Suprapubic skin (tissue), 4 donors: Measurements from ENCODE around the gene ABCF2. TPM values are rescaled to one million over a fixed set of nuclear protein-coding genes. Genes with fewer than 3 reads are reported as not detected.

ENCODE experiments used
- DNase-seq, 2 donors: peaks; one replicate each; pipeline ENCODE4 v3.0.0-alpha.2; 2019; ENCODE audit warnings: low spot score in 2 of 2
- H3K27ac ChIP-seq: fragments of 200-600 bp; sonication (generic); one replicate; pipeline ENCODE4 v1.5.1; 2019
- H3K27me3 ChIP-seq: fragments of 200-600 bp; sonication (generic); one replicate; pipeline ENCODE4 v1.5.1; 2019
- H3K36me3 ChIP-seq: fragments of 200-600 bp; sonication (generic); one replicate; pipeline ENCODE4 v1.5.1; 2019
- H3K4me1 ChIP-seq: fragments of 200-600 bp; sonication (generic); one replicate; pipeline ENCODE4 v1.5.1; 2019
- H3K4me3 ChIP-seq: fragments of 200-600 bp; sonication (generic); one replicate; pipeline ENCODE4 v1.5.1; 2019; ENCODE audit warnings: mild to moderate bottlenecking
- H3K9me3 ChIP-seq: fragments of 200-600 bp; sonication (generic); one replicate; pipeline ENCODE4 v1.5.1; 2019
- EP300 ChIP-seq: sonication (generic); formaldehyde crosslinking; IDR thresholded peaks from one replicate; pipeline ENCODE4 v1.6.1; 2017; ENCODE audit warnings: antibody characterized with exemption
- POLR2A ChIP-seq, 2 donors: fragments of 450-650 bp; IDR thresholded peaks; one replicate each; pipeline ENCODE4 v1.6.1; 2017; ENCODE audit warnings: antibody characterized with exemption in 2 of 2, mild to moderate bottlenecking in 2 of 2, moderate library complexity in 2 of 2
- POLR2AphosphoS5 ChIP-seq, 3 donors: sonication (generic); formaldehyde crosslinking; IDR thresholded peaks; one replicate each; pipeline ENCODE4 v1.6.1; 2017; ENCODE audit warnings: antibody characterized with exemption in 3 of 3
- WGBS: methylation state at CpG from one replicate; pipeline ENCODE4 v1.1.5; 2018; 5-methylcytosine and 5-hydroxymethylcytosine counted together
- total RNA-seq, 4 donors: library from RNA; depleted of rRNA; stranded (reverse); fragments of >200 nt; gene quantifications; one replicate each; pipeline ENCODE4 v1.1.0, GENCODE V29; 2016
- TF ChIP-seq, protein P1 (sequence below), 2 donors: fragments of 200-600 bp in 1 of 2; fragments of 450-650 bp in 1 of 2; sonication (generic) in 1 of 2; IDR thresholded peaks; one replicate each; pipeline ENCODE4 v1.5.1; 2016 to 2019; ENCODE audit warnings: antibody characterized with exemption in 2 of 2, mild to moderate bottlenecking in 1 of 2, moderate library complexity in 1 of 2

The ABCF2 gene
- total RNA-seq, 4 donors from 2014 or later = 25.3 to 96.5 (median 40.1) TPM

DNA sequence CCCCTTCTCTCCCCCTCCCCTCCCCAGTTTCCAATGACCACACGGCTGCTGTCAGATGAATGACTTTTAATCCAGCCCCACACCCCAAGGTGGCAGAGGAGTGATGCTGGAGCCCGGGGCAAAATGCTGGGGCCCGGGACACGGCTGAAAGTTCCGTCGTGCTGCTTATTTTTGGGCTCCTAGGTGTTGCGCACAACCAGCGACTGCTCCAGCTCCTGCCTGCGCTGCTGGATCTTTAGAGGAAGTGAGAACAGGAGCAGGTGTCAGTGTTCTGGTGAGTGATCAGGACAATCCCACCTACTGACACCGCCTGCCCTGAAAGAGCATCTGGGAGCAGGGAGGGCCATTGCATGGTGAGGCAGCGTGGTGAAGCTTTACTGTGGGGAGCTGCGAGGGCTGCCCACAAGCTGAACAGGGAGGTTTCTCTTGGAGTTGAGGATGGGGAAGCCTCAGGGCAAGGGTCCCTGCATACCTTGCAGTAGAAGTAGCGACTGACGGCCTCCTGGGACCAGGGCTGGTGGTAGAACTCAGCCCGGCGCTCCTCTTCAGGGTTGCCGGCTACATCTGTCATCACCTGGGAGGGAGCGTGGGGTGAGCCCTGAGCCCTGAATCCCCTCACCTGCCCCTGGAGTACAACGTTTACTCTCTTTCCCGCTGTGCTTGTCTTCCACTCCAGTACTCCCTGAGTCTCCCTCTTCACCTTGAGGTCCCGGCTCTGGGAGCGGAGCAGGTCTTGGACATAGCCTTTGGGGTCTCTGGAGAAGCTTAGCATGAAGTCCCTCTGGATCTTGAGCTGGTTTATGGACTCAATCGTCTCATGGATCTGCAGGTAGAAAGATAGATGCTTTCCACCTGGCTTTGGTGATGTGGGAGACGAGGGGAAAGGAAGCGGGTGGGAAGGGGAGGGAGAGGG lies 12.2 kb upstream of the ABCF2 start:
- TF ChIP-seq POLR2AphosphoS5 (IDR thresholded peaks at IDR 0.05) = no peak
- TF ChIP-seq EP300 = no peak
- TF ChIP-seq, protein P1, sequence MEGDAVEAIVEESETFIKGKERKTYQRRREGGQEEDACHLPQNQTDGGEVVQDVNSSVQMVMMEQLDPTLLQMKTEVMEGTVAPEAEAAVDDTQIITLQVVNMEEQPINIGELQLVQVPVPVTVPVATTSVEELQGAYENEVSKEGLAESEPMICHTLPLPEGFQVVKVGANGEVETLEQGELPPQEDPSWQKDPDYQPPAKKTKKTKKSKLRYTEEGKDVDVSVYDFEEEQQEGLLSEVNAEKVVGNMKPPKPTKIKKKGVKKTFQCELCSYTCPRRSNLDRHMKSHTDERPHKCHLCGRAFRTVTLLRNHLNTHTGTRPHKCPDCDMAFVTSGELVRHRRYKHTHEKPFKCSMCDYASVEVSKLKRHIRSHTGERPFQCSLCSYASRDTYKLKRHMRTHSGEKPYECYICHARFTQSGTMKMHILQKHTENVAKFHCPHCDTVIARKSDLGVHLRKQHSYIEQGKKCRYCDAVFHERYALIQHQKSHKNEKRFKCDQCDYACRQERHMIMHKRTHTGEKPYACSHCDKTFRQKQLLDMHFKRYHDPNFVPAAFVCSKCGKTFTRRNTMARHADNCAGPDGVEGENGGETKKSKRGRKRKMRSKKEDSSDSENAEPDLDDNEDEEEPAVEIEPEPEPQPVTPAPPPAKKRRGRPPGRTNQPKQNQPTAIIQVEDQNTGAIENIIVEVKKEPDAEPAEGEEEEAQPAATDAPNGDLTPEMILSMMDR (IDR thresholded peaks at IDR 0.05) = no peak
- no peak for TF ChIP-seq POLR2A (IDR thresholded peaks at IDR 0.05)
- 87% methylated on average over 25 of the region's 25 CpGs for WGBS

DNA sequence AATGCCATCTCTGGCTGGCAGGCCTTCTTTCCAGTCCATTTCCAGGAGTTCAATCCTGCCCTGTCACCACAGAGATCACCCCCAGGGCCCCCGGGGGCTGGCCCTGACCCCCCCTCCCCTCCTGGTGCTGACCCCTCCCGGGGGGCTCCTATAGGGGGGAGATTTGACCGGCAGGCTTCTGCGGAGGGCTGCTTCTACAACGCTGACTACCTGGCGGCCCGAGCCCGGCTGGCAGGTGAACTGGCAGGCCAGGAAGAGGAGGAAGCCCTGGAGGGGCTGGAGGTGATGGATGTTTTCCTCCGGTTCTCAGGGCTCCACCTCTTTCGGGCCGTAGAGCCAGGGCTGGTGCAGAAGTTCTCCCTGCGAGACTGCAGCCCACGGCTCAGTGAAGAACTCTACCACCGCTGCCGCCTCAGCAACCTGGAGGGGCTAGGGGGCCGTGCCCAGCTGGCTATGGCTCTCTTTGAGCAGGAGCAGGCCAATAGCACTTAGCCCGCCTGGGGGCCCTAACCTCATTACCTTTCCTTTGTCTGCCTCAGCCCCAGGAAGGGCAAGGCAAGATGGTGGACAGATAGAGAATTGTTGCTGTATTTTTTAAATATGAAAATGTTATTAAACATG lies 11.3 kb upstream of the ABCF2 start:
- 64% methylated on average over 10 of the region's 17 CpGs for WGBS
- Histone ChIP-seq H3K4me1 (peaks cover 20% of the 10 kb centered on the region), H3K27ac (no peak overlapping the region), H3K4me3 (no peak overlapping the region), H3K27me3 (no peaks in the 10 kb centered on the region), H3K36me3 (peaks cover 53% of the 10 kb centered on the region), H3K9me3 (no peaks in the 10 kb centered on the region)
- DNase-seq = no peak
- TF ChIP-seq POLR2AphosphoS5 (IDR thresholded peaks at IDR 0.05) = no peak
- TF ChIP-seq, protein P1 (IDR thresholded peaks at IDR 0.05) = no peak

More for the DNA sequence above, 12.2 kb upstream of the ABCF2 start:
- Histone ChIP-seq H3K9me3 (no peaks in the 10 kb centered on the region), H3K27ac (no peak overlapping the region), H3K4me1 (peaks cover 11% of the 10 kb centered on the region), H3K27me3 (no peaks in the 10 kb centered on the region), H3K36me3 (peaks cover 53% of the 10 kb centered on the region), H3K4me3 (no peak overlapping the region)
- no peak for DNase-seq

DNA sequence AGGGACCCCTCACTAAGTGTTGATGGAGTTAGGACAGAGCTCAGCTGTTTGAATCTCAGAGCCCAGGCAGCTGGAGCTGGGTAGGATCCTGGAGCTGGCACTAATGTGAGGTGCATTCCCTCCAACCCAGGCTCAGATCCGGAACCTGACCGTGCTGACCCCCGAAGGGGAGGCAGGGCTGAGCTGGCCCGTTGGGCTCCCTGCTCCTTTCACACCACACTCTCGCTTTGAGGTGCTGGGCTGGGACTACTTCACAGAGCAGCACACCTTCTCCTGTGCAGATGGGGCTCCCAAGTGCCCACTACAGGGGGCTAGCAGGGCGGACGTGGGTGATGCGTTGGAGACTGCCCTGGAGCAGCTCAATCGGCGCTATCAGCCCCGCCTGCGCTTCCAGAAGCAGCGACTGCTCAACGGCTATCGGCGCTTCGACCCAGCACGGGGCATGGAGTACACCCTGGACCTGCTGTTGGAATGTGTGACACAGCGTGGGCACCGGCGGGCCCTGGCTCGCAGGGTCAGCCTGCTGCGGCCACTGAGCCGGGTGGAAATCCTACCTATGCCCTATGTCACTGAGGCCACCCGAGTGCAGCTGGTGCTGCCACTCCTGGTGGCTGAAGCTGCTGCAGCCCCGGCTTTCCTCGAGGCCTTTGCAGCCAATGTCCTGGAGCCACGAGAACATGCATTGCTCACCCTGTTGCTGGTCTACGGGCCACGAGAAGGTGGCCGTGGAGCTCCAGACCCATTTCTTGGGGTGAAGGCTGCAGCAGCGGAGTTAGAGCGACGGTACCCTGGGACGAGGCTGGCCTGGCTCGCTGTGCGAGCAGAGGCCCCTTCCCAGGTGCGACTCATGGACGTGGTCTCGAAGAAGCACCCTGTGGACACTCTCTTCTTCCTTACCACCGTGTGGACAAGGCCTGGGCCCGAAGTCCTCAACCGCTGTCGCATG lies 10.5 kb upstream of the ABCF2 start:
- no peak overlapping the region for H3K27ac ChIP-seq
- peaks cover 25% of the 10 kb centered on the region for H3K4me1 ChIP-seq
- H3K9me3 ChIP-seq = no peaks in the 10 kb centered on the region
- H3K27me3 ChIP-seq = no peaks in the 10 kb centered on the region
- 72% methylated on average over 11 of the region's 44 CpGs for WGBS
- H3K4me3 ChIP-seq = no peak overlapping the region
- DNase-seq = no peak
- TF ChIP-seq POLR2AphosphoS5 (IDR thresholded peaks at IDR 0.05) (no peak), POLR2A (IDR thresholded peaks at IDR 0.05) (no peak), EP300 (no peak)
- TF ChIP-seq, protein P1 (IDR thresholded peaks at IDR 0.05) = no peak
- peaks cover 51% of the 10 kb centered on the region for H3K36me3 ChIP-seq

DNA sequence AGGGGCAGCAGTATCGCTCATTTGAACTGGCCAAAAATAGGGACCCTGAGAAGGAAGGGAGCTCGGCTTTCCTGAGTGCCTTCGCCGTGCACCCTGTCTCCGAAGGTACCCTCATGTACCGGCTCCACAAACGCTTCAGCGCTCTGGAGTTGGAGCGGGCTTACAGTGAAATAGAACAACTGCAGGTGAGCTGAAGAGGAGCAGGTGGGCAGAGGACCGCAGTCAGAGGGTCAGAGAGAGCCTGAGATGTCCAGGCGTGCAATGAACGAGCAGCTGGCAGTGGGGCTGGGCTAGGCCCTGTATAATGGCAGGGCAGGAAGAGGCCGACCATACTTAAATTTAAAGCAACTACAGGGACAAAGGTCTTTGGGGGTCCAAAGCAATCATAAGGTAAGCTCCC lies 9.4 kb upstream of the ABCF2 start:
- H3K27ac ChIP-seq = no peak overlapping the region
- 88% methylated on average over 13 of the region's 13 CpGs for WGBS

DNA sequence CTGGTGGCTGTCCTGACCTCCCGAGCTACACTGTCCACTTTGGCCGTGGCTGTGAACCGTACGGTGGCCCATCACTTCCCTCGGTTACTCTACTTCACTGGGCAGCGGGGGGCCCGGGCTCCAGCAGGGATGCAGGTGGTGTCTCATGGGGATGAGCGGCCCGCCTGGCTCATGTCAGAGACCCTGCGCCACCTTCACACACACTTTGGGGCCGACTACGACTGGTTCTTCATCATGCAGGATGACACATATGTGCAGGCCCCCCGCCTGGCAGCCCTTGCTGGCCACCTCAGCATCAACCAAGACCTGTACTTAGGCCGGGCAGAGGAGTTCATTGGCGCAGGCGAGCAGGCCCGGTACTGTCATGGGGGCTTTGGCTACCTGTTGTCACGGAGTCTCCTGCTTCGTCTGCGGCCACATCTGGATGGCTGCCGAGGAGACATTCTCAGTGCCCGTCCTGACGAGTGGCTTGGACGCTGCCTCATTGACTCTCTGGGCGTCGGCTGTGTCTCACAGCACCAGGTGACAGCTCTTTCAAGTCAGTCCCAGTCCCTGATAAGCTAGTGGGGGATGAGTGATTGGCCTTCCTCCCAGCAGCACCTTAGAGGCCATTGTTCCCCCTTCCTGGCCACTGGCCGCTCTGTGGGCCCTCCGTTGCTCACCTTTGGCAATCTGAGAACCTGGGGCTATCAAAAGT lies 8.2 kb upstream of the ABCF2 start:
- Histone ChIP-seq H3K27me3 (no peaks in the 10 kb centered on the region), H3K36me3 (peaks cover 43% of the 10 kb centered on the region), H3K9me3 (no peaks in the 10 kb centered on the region), H3K27ac (no peak overlapping the region), H3K4me3 (no peak overlapping the region), H3K4me1 (peaks cover 34% of the 10 kb centered on the region)
- no peak for DNase-seq
- 85% methylated on average over 19 of the region's 28 CpGs for WGBS
- TF ChIP-seq, protein P1 (IDR thresholded peaks at IDR 0.05) = no peak
- TF ChIP-seq POLR2A (IDR thresholded peaks at IDR 0.05) = no peak
- no peak for TF ChIP-seq POLR2AphosphoS5 (IDR thresholded peaks at IDR 0.05)
- TF ChIP-seq EP300 = no peak

More for the DNA sequence above, 9.4 kb upstream of the ABCF2 start:
- no peak overlapping the region for H3K4me3 ChIP-seq
- H3K4me1 ChIP-seq = peaks cover 33% of the 10 kb centered on the region
- H3K27me3 ChIP-seq = no peaks in the 10 kb centered on the region
- DNase-seq = no peak
- TF ChIP-seq POLR2A (IDR thresholded peaks at IDR 0.05) = no peak
- TF ChIP-seq EP300 = no peak
- TF ChIP-seq POLR2AphosphoS5 (IDR thresholded peaks at IDR 0.05) = no peak
- no peaks in the 10 kb centered on the region for H3K9me3 ChIP-seq
- H3K36me3 ChIP-seq = peaks cover 44% of the 10 kb centered on the region
